GF-D8 (cell line): ENCODE results near the gene USH1G.

Source experiments
- DNase-seq: peaks from one replicate; lab custom pipeline; 2025; lab: John Stamatoyannopoulos, UW

USH1G gene

DNA sequence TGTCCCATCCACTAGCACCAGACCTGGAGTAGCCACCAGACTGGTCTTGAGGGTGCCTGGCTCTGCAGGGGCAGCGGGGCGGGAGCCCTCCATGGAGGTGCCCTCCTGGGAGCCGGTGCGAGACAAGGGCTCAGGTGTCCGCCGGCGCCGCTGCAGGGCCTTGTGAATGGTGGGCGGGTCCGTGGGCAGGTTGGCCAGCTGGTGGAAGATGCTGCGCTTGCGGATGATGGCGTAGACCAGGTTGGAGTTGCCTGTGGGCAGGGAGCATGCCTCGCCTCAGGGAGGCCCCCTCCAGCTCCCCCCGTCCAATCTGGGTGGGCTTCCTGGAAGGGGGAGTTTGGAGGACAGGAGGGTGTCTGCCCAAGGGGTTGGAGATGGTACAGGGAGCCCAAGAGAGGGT is 31.1 kb upstream of the USH1G start:
- DNase-seq, result no peak

DNA sequence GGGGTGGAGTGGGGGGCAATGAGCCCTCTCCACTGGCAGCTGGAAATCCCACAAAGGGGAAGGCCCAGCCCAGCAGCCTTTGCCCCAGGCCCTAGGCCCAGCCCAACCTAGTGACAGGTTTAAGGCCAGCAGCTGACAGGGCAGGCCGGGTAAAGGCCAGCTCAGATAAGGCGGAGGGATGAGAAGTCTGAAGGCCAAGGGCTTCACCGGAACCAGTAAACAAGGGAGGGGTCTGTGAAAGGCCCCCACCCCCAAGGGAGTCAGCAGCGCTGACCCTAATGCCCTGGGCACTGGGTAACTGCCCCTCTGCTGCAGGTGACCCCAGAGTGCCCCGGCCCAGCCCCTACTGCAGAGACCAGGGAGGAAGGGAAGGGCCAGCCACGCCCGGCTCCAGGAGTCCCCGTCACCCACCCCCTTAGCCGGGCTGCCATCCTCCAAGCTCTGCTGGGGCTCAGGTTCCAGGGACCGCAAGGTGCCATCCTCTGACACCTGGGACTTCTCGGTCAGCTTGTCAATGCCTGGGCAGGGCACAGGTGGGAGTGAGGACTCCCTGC is 30.2 kb upstream of the USH1G start:
- no peak for DNase-seq

DNA sequence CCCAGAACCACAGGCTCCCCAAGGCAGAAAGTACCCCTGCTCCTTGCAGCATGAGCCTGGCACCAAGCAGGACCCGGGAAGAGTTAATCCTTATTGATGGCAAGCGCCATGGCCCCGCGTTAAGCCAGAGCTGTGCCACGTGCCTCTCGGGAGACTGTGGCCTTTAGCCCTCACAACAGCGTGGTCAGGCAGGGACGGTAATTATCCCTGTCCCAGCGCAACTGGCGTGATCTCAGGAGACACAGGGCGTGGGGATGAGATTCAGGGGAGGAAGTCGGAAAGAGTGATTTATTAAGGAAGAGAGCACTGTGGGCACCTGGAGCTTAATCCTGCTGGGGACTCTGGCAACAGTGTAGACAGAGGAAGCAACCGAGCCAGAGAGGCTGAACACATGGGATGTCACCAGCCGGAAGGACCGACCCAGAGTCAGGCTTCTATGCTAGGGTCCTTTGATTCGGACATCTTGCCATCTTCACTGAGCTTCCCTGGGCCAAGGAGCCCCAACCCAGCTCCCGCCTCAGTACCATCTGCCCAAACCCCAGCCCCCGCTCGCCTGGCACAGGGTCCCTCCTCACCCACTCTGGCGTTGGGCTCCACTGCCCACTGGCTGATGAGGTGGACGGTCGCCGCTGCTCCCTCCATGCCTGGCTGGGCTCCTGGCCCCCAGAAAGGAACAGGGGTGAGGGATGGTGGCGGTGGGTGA is 29.5 kb upstream of the USH1G start:
- DNase-seq, result no peak

DNA sequence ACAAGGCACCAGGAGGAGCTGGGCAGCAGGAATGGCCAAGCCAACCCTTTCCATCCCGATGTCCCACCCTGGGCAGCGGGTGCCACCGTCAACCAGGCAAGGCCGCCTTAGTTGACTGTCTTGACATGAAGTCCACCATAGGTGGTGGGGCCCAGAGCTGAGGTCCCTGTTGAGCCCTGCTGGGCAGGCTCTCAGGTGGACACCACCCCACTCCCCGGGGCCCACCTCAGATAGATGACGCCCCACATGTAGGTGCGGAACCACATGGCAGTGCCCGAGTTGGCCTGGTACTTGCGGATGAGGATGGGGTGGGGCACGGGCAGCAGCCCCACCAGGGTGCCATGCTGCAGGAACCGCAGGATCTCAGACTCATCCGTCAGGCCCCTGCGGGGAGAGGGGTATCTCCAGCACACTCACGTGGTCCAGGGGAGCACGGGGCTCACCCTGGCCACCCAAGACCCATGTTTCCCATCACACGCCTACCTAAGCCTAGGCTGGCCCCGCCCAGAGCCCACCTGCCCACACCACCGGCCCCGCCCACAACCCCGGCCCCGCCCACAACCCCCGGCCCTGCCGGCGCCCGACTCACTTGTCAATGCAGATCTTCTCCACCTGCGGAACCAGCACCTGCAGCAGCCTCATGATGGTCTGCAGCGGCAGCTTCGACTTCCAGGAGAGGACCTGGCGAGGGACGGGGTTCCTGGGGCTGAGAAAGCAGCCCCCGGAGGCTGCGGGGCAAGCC is 28.8 kb upstream of the USH1G start:
- no peak for DNase-seq

DNA sequence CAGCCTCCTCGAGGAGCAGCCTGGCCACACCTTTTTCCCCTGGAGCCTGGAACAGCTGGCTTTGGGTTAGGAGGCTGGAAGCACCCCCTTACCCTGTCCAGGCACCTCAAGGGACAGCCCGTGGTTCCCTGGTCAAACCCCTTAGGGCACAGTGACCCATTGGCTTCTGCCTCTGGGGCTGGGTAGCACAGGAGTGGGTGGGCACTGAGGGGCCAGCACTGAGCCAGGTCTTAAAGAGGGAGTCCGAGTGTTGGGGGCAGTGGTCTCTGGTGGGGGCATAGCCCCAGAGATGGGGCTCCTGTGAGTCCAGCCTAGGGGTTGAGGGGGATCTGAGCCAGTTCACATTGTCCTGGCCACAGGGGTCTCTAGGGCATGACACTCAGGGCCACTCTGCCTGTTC is 28.0 kb upstream of the USH1G start:
- no peak for DNase-seq

DNA sequence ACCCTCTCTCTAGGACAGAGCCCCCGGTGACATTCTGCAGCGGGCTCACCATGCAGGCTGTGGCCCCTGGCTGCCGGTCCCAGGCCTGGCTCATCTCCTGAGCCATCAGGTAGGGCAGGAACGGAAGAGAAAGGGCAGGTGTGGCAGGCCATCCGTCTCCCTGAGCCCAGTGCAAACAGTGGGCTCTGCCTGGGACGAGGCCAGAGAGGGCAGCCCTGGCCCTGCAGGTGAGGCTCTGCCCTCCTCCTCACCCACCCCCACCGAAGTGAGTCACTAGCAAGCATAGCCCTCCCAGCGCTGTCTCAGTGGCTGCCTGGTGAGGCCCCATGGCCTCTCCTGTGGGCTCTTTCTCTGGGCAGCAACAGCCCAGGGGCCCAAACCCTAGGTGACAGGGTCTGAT is 27.2 kb upstream of the USH1G start:
- no peak for DNase-seq

DNA sequence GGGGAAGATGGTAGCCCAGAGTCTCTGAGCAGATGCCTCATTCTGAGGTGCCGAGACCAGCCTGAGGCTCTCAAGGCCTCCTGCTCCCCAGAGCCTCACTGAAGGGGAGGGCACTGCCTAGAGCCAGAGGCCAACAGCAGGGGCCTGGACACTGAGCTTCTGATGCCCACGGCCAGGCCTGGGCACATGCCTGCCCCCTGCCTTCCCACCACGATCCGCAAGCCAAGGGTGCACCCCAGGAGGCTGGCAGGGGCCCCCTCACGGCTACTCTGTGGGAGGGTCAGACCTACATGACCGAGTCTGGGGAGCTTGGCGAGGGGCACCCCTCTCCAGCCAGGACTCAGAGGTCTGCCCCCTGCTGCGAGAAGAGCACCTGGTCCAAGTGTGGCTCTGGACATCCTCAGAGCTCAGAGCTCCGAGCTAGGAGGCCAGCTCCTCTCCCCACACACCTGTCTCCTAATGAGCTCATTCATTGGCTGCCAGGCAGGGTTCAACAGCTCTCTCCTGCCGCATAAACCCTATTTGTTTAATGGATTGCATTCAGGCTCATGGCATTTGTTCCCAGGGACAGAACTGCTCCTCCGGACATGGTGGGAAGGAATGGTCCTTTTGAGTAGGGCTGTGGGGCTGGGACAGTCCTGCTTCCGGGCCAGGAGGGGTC is 26.5 kb upstream of the USH1G start:
- no peak for DNase-seq

DNA sequence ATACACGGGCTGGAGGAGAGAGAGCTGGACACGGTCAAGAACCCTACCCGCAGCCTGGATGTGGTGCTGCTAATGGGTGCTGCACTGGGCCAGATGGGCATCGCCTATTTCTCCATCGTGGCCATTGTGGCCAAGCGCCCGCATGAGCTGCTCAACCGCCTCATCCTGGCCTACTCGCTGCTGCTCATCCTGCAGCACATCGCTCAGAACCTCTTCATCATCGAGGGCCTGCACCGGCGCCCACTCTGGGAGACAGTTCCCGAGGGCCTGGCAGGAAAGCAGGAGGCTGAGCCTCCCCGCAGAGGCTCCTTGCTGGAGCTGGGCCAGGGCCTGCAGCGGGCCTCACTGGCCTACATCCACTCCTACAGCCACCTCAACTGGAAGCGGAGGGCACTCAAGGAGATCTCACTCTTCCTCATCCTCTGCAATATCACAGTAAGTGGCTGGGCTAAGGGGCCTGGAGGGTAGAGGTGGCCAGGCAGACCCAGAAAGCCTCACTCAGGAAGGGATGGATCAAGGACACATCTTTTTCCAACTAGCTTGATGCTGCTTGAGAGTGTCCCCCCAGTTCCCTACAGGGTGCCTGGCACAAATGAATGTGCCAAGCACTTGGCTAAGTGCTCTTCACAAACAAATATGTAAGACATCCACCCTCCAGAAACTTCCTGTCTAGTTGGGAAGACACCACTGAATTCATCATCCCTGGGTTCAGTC is 24.1 kb upstream of the USH1G start:
- no peak for DNase-seq

DNA sequence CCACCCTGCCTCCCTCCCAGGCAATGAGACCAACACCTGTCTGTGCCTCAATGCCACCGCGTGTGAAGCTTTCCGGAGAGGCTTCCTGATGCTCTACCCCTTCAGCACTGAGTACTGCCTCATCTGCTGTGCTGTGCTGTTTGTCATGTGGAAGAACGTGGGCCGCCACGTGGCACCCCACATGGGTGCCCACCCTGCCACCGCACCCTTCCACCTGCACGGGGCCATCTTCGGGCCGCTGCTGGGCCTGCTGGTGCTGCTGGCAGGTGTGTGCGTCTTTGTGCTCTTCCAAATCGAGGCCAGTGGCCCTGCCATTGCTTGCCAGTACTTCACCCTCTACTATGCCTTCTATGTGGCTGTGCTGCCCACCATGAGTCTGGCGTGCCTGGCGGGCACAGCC is 23.6 kb upstream of the USH1G start:
- DNase-seq, result no peak

DNA sequence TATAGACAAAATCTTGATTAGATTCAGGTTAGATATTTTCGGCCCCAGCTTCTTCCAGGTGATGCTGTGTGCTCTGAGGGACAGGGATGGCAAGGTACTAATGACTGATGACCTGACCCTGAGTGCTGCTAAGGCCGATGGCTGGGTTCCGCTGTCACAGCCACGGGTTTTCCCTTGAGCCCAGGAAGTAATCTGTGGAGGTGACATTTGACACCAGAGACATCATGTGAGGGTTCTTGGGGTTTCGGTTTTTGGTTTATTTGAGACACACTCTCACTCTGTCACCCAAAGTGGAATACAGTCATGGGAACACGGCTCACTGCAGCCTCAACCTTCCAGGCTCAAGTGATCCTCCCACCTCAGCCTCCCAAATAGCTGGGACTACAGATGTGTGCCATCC is 22.5 kb upstream of the USH1G start:
- no peak for DNase-seq

DNA sequence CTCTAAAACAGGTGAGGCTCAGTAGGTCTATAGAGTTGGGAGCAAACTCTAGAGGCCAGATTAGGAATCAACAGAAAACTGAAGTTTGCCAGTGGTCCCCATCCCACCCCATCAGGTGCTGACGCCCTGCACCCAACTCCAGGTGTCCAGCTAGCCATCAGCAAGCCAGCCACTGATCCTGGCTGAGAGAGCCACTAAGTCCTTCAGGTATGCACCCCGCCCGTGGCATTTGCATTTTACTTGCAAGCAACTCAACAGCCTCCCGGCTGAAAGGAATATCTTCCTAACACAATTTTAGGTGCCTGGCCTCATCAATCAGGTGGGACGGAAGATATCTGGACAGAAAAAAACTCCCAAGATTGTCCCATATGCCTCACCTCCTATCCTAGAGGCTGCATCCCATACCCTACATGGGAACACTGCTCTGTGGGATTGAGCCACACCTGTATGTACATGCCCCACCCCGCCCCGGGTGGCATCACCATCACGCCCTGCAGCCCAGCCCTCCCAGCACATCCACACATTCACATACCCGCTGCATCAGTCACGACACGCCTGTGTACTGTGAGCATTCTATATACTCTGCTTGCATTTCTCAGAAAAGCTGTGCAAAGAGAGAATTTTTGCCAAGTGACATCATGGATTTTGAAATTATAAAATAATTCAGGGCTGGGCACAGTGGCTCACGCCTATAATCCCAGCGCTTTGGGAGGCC is 20.9 kb upstream of the USH1G start:
- no peak for DNase-seq

DNA sequence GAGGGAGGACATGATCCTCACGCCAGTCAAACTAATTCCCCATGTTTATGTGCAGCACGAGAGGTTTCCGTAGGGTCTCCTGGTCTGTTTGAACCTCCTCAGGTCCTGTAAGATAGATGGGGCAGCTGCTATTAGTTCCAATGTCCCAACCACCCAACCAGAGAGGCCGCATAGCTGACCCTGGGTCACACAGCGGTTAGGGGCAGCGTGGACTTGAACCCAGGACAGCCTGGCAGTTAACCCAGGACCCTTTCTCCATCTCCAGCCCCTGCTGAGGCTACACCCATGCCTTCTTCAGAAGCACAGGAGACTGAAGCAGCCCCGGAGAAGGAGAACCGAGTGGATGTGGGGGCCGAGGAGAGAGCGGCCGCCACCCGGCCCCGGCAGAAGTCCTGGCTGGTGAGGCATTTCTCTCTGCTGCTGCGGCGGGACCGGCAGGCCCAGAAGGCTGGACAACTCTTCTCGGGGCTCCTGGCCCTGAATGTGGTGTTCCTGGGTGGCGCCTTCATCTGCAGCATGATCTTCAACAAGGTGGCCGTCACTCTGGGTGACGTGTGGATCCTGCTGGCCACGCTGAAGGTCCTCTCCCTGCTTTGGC is 18.2 kb upstream of the USH1G start:
- DNase-seq, result no peak

DNA sequence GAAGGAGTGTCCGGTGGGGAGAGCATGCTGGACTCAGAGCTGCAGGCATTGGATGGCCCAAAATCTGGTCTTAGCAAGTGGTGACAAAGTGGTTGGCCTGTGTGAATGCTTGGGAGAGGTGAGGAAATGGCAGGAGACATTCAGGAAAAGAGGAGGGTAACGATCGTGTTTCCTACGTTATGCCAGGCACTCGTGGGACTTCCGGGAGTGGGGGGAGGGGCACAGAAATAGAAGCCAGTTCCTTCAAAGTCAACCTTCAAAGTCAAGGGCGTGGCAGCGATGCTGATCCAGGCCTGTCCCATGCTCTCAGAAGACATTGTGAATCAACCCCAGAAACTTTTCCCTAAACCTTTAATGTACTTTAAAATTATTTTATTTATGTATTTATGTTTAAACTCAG is 16.5 kb upstream of the USH1G start:
- DNase-seq, result no peak

DNA sequence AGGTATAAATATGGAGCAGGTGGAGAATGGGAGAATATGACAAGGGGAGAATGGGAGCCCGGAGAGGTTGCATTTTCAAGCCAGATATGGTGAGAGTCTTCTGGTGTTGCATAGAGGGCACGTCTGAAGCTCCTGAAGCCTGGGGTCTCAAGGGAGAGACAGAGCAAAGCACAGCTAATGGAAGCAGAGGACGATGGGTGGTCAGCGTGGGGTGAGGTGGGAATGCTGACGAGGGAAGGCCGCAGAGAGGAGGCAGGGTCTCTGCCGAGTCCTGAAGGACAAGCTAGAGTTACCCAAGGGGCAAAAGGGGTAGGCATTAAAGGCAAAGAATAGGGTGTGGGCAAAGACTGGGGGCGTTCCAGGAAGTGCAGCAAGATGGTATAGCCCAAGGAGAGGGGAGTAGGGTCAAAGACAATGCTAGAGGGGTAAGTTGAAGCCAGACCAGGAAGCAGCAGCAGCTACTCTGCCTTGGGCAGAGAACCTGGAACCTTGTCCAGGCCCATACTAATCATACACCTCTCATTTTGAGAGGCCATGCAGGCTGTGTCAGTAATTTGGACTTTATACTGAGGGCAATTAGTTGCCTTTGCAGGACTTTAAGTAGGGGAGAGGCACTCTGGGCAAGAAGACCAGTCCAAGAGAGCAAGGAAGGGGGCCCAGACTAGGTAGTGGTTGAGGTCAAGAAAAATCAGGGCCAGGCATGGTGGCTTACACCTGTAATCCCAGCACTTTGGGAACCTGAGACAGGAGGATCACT is 15.3 kb upstream of the USH1G start:
- no peak for DNase-seq

DNA sequence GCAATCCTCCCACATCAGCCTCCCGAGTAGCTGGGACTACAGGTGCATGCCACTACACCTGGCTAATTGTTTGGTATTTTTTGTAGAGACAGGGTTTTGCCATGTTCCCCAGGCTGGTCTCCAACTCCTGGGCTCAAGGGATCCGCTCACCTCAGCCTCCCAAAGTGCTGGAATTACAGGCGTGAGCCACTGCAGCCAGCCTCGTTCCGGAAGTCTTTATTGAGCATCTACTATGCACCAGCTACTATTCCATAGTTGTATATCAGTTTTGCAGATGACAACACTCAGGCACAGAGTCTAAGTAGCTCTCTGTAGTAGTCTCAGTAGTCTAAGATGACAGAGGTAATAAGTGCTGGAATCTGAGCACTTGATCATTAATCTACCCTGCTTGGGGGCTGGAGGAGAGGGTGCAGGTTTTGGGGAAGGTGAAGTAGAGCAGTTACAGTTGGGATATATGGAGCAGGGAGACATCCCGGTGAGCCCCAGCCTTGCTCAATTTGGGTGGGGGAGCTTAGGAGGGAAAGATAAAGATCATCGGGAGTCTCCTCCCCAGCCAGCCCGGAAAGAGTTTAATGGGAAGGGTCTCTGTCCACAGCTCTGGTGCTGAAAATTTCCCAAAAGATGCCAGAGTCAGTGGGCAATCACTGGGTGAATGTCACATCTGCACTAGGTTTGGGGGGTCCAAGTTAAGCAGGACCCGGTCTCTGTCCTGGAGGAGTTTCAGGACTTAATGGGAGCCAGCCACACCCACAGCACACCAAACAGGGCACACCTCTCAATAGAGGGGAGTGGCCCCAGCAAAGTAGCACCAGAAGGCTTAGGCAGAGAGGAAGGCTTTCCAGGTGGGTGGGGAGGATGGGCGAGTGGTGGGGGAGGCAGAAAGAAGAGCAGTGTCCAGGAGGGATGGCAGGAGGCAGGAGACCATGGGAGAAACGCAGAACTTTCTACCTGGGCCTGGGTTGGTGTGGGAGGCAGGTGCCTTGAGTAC is 14.3 kb upstream of the USH1G start:
- no peak for DNase-seq

DNA sequence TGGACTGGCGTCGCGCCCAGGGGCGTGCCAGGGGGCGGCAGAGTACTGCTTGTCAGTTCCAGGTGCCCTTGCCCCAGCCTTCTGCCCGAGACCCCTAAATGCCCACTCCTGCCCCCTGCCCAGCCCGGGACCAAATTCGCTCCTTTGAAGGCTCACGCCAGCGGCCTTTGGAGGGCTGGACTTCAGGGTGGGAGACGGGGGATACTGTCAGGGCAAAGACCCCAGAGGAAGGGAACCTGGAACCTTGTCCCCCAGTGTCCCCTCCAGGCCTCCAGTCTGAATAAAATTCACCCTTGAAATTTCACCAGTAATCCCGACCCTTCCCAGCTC is 13.4 kb upstream of the USH1G start:
- no peak for DNase-seq

DNA sequence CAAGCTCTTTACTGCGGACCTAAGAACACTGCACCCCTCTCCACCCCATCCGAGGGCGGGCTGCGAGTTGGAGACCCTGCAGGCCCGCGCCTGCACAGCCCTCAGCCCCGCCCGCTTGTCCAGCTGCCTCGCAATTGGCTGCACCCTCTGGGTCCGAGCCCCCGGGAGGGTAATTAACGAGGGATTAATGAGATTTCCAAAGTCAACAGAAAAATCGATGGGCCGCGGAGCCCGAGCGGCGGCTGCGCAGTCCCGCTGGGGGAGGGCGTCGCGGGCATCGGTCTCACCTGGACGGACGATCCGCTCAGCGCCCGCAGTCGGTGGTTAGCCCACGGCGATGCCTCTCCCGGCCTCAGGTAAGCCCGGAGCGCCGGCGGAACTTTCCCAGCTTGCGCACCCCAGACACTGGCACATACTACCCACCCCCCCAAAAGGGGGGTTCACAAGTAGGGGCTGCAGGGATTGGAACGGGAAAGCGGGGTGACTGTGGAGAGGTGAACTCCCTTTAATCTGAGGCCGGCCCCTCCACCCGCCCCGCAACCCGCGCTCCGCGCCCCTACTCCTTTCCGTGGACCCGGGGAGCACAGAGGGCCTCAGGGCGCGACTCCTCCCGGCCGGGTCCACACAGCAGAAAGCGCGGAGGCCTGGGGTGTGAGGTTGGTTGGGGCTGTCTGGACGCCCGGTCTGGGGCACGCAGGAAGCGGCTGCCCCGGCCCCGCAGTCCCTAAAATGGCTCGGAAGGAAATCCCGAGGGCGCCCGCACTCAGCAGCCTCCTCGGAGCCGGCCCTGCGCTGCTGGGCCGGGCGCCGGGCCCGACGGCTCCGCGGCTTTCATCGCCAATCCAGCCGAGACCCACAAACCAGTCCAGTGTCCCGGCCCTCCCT is 12.8 kb upstream of the USH1G start, which contains the start of gene OTOP3:
Gene OTOP3 (plus strand): TSS at position 314 of the 885 bp plus-strand sequence. CDS start 24 bp downstream, at position 338.
- DNase-seq, result no peak

DNA sequence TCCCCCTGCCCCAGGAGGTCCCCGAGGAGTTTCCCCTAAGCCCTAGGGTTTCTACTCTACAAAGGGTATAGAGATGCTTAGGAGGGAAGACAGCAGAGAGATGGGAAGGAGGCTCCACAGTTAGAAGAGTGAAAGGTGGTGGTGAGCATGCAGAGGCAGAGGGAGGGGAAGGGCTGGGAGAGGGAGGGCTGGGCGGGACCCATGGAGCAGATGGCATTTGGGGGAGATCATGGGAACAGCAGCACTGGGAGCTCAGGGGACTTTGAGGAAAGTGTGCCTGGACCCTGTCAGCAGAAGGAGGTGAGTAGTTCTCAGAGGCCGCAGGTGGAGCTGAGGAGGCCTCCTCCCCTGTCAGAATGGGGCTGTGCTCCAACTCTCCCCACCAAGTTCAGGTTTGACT is 12.0 kb upstream of the USH1G start:
- DNase-seq, result no peak
